Suprapubic skin (tissue), 4 donors: ENCODE data around the gene GSTP1. TPM values are rescaled to one million over a fixed set of nuclear protein-coding genes. Genes with fewer than 3 reads are reported as not detected.

Experiments used
- DNase-seq, 2 donors: peaks; one replicate each; pipeline ENCODE4 v3.0.0-alpha.2; 2019; ENCODE audit warnings: low spot score in 2 of 2
- H3K27ac ChIP-seq: fragments of 200-600 bp; sonication (generic); one replicate; pipeline ENCODE4 v1.5.1; 2019
- H3K27me3 ChIP-seq: fragments of 200-600 bp; sonication (generic); one replicate; pipeline ENCODE4 v1.5.1; 2019
- H3K36me3 ChIP-seq: fragments of 200-600 bp; sonication (generic); one replicate; pipeline ENCODE4 v1.5.1; 2019
- H3K4me1 ChIP-seq: fragments of 200-600 bp; sonication (generic); one replicate; pipeline ENCODE4 v1.5.1; 2019
- H3K4me3 ChIP-seq: fragments of 200-600 bp; sonication (generic); one replicate; pipeline ENCODE4 v1.5.1; 2019; ENCODE audit warnings: mild to moderate bottlenecking
- H3K9me3 ChIP-seq: fragments of 200-600 bp; sonication (generic); one replicate; pipeline ENCODE4 v1.5.1; 2019
- CTCF ChIP-seq, 2 donors: fragments of 200-600 bp in 1 of 2; fragments of 450-650 bp in 1 of 2; sonication (generic) in 1 of 2; IDR thresholded peaks; one replicate each; pipeline ENCODE4 v1.5.1; 2016 to 2019; ENCODE audit warnings: antibody characterized with exemption in 2 of 2, mild to moderate bottlenecking in 1 of 2, moderate library complexity in 1 of 2
- EP300 ChIP-seq: sonication (generic); formaldehyde crosslinking; IDR thresholded peaks from one replicate; pipeline ENCODE4 v1.6.1; 2017; ENCODE audit warnings: antibody characterized with exemption
- POLR2A ChIP-seq, 2 donors: fragments of 450-650 bp; IDR thresholded peaks; one replicate each; pipeline ENCODE4 v1.6.1; 2017; ENCODE audit warnings: antibody characterized with exemption in 2 of 2, mild to moderate bottlenecking in 2 of 2, moderate library complexity in 2 of 2
- POLR2AphosphoS5 ChIP-seq, 3 donors: sonication (generic); formaldehyde crosslinking; IDR thresholded peaks; one replicate each; pipeline ENCODE4 v1.6.1; 2017; ENCODE audit warnings: antibody characterized with exemption in 3 of 3
- WGBS: methylation state at CpG from one replicate; pipeline ENCODE4 v1.1.5; 2018; 5-methylcytosine and 5-hydroxymethylcytosine counted together
- total RNA-seq, 4 donors: library from RNA; depleted of rRNA; stranded (reverse); fragments of >200 nt; gene quantifications; one replicate each; pipeline ENCODE4 v1.1.0, GENCODE V29; 2016

The GSTP1 gene
- total RNA-seq, 4 donors from 2014 or later = 564 to 1,559 (median 1,256) TPM

- Histone ChIP-seq H3K27ac (no peak overlapping the region), H3K36me3 (no peaks in the 10 kb centered on the region), H3K27me3 (peaks cover 16% of the 10 kb centered on the region), H3K4me1 (peaks cover 18% of the 10 kb centered on the region), H3K4me3 (no peak overlapping the region), H3K9me3 (no peaks in the 10 kb centered on the region)
- WGBS = no CpG with 5 or more reads among the region's 6 CpGs
- TF ChIP-seq POLR2A (IDR thresholded peaks at IDR 0.05) (no peak), CTCF (IDR thresholded peaks at IDR 0.05) (no peak), EP300 (no peak), POLR2AphosphoS5 (IDR thresholded peaks at IDR 0.05) (no peak)
- DNase-seq = no peak
Observed at GRCh38 chr11:67577951-67578350, 5.7 kb upstream of the GSTP1 start.

GRCh38 chr11:67581469-67581868 lies 2.1 kb upstream of the GSTP1 start:
- 48% methylated on average over 11 of the region's 11 CpGs for WGBS
- peak overlapping the region; percentile 50 for H3K27ac ChIP-seq
- no peak for DNase-seq
- peaks cover 10% of the 10 kb centered on the region for H3K27me3 ChIP-seq
- no peak for TF ChIP-seq CTCF (IDR thresholded peaks at IDR 0.05)
- no peak for TF ChIP-seq POLR2A (IDR thresholded peaks at IDR 0.05)
- no peak for TF ChIP-seq POLR2AphosphoS5 (IDR thresholded peaks at IDR 0.05)
- TF ChIP-seq EP300 = no peak
- peaks cover 42% of the 10 kb centered on the region for H3K4me1 ChIP-seq
- H3K36me3 ChIP-seq = peaks cover 11% of the 10 kb centered on the region
- no peaks in the 10 kb centered on the region for H3K9me3 ChIP-seq
- no peak overlapping the region for H3K4me3 ChIP-seq

GRCh38 chr11:67582011-67582410 lies 1.6 kb upstream of the GSTP1 start:
- no peak for DNase-seq
- Histone ChIP-seq H3K27ac (peak overlapping the region; percentile 100), H3K4me1 (peaks cover 42% of the 10 kb centered on the region), H3K36me3 (peaks cover 14% of the 10 kb centered on the region), H3K9me3 (no peaks in the 10 kb centered on the region), H3K4me3 (no peak overlapping the region), H3K27me3 (peaks cover 7% of the 10 kb centered on the region)
- TF ChIP-seq CTCF (IDR thresholded peaks at IDR 0.05) (no peak), POLR2AphosphoS5 (IDR thresholded peaks at IDR 0.05) (no peak), POLR2A (IDR thresholded peaks at IDR 0.05) (no peak), EP300 (no peak)
- 63% methylated on average over 4 of the region's 4 CpGs for WGBS

GRCh38 chr11:67584205-67584880 lies 731 bp downstream of the GSTP1 start:
- DNase-seq = peak; percentile 90 to 94
- H3K27me3 ChIP-seq = no peaks in the 10 kb centered on the region
- peak overlapping the region; percentile 100 for H3K27ac ChIP-seq
- peaks cover 41% of the 10 kb centered on the region for H3K4me1 ChIP-seq
- TF ChIP-seq POLR2A (IDR thresholded peaks at IDR 0.05) = peak in 1 of 2 donors; percentile 41
- TF ChIP-seq CTCF (IDR thresholded peaks at IDR 0.05) = no peak
- TF ChIP-seq EP300 = no peak
- TF ChIP-seq POLR2AphosphoS5 (IDR thresholded peaks at IDR 0.05) = peak in 2 of 3 donors; percentile 29 to 30
- H3K4me3 ChIP-seq = peak overlapping the region; percentile 86
- H3K9me3 ChIP-seq = no peaks in the 10 kb centered on the region
- H3K36me3 ChIP-seq = peaks cover 26% of the 10 kb centered on the region
- WGBS = 16% methylated on average over 27 of the region's 33 CpGs

GRCh38 chr11:67584881-67585873 lies 1.6 kb downstream of the GSTP1 start:
- TF ChIP-seq POLR2AphosphoS5 (IDR thresholded peaks at IDR 0.05) (no peak), EP300 (no peak), CTCF (IDR thresholded peaks at IDR 0.05) (no peak), POLR2A (IDR thresholded peaks at IDR 0.05) (no peak)
- peak overlapping the region; percentile 100 for H3K27ac ChIP-seq
- peak overlapping the region; percentile 86 for H3K4me3 ChIP-seq
- no peaks in the 10 kb centered on the region for H3K27me3 ChIP-seq
- H3K4me1 ChIP-seq = peaks cover 36% of the 10 kb centered on the region
- H3K36me3 ChIP-seq = peaks cover 26% of the 10 kb centered on the region
- no peak for DNase-seq
- WGBS = 84% methylated on average over 21 of the region's 21 CpGs
- no peaks in the 10 kb centered on the region for H3K9me3 ChIP-seq
